Ascending aorta (tissue), 2 donors: ENCODE measurements around the gene GGCT. TPM values are rescaled to one million over a fixed set of nuclear protein-coding genes. Genes with fewer than 3 reads are reported as not detected.

Experiments
- DNase-seq, 2 donors: peaks; one replicate each; pipeline ENCODE4 v3.0.0-alpha.2; 2019; ENCODE audit warnings: low spot score in 2 of 2
- H3K27ac ChIP-seq, 2 donors: fragments of 200-600 bp; sonication (generic); one replicate each; pipeline ENCODE4 v1.5.1; 2016 to 2017; ENCODE audit warnings: mild to moderate bottlenecking in 1 of 2
- H3K27me3 ChIP-seq: fragments of 200-600 bp; sonication (generic); one replicate; pipeline ENCODE4 v1.5.1; 2017
- H3K36me3 ChIP-seq, 2 donors: fragments of 200-600 bp; sonication (generic); one replicate each; pipeline ENCODE4 v1.5.1; 2016
- H3K4me1 ChIP-seq, 2 donors: fragments of 200-600 bp; sonication (generic); one replicate each; pipeline ENCODE4 v1.5.1; 2016 to 2017; ENCODE audit warnings: mild to moderate bottlenecking in 1 of 2
- H3K4me3 ChIP-seq, 2 donors: fragments of 200-600 bp; sonication (generic); one replicate each; pipeline ENCODE4 v1.5.1; 2016 to 2017; ENCODE audit warnings: mild to moderate bottlenecking in 1 of 2
- H3K9me3 ChIP-seq, 2 donors: fragments of 200-600 bp; sonication (generic); one replicate each; pipeline ENCODE4 v1.5.1; 2016
- intact Hi-C: fragments of 100-400 bp; cut with DNase I; formaldehyde crosslinking; loops from one replicate; pipeline ENCODE4 v1.15.1; 2023
- total RNA-seq: library from RNA; depleted of rRNA; stranded (reverse); fragments of >200 nt; gene quantifications from one replicate; pipeline ENCODE4 v1.1.0, GENCODE V29; 2016
- TF ChIP-seq, protein P1 (sequence below), 3 experiments: fragments of 200-600 bp in 2 of 3; fragments of 450-650 bp in 1 of 3; sonication (generic) in 2 of 3; IDR thresholded peaks; one replicate each; pipeline ENCODE4 v1.5.1; 2016 to 2019; ENCODE audit warnings: antibody characterized with exemption in 3 of 3, mild to moderate bottlenecking in 1 of 3, moderate library complexity in 1 of 3

Gene GGCT
- total RNA-seq, 1 donor from 2014 or later, result 0.43 TPM

DNA sequence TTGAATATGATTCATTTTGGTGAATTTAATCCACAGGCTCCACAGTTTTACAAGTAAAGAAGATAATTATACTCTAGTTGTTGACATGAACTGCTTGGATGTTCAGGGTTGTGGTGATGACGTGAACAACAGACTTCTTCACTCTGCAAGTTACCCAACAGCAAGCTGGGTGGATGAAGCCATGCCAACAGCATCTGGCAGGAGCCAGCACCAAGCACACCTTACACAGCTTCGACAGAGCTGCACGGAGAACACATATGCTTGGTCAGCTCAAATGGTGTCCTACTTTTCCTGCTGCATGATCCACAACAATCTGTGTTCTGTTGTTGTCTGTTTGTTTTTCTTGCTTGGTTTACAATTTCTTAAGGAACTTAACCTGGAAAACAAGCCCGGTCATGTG lies 35.8 kb downstream of the GGCT start:
- Histone ChIP-seq H3K9me3 (no peaks in the 10 kb centered on the region), H3K27me3 (no peaks in the 10 kb centered on the region), H3K4me3 (peak overlapping the region in 1 of 2 donors; percentile 12), H3K36me3 (no peaks in the 10 kb centered on the region), H3K27ac (peak overlapping the region; percentile 53 to 82), H3K4me1 (peaks cover 14 to 47% of the 10 kb centered on the region in 2 donors)
- peak in 1 of 2 donors; percentile 62 for DNase-seq
- TF ChIP-seq, protein P1, sequence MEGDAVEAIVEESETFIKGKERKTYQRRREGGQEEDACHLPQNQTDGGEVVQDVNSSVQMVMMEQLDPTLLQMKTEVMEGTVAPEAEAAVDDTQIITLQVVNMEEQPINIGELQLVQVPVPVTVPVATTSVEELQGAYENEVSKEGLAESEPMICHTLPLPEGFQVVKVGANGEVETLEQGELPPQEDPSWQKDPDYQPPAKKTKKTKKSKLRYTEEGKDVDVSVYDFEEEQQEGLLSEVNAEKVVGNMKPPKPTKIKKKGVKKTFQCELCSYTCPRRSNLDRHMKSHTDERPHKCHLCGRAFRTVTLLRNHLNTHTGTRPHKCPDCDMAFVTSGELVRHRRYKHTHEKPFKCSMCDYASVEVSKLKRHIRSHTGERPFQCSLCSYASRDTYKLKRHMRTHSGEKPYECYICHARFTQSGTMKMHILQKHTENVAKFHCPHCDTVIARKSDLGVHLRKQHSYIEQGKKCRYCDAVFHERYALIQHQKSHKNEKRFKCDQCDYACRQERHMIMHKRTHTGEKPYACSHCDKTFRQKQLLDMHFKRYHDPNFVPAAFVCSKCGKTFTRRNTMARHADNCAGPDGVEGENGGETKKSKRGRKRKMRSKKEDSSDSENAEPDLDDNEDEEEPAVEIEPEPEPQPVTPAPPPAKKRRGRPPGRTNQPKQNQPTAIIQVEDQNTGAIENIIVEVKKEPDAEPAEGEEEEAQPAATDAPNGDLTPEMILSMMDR (IDR thresholded peaks at IDR 0.05), result no peak
- intact Hi-C loops, result loop anchor here (2.0 kb wide), 1 partner anchor 36 kb away; the partner anchor contains the start of gene GGCT

DNA sequence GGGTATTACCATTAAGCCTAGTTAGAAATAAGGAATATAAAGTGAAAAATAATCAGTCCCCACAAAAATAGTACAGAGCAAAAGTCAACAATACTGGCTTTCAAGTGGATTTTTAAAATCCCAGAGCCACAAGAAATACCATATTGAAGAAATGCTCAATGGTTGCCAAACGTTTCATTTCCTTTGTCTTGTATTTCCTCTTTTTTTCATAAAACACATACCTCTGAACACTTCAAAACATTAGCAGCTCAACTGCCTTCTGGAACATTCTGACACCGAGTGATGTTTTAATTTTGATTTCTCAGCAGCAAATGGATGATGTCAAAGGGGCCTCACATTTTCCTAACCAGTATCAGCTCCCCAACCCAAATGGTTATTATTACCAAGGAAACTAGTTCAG lies 36.6 kb downstream of the GGCT start:
- Histone ChIP-seq H3K9me3 (no peaks in the 10 kb centered on the region), H3K27me3 (no peaks in the 10 kb centered on the region), H3K4me1 (peaks cover 14 to 45% of the 10 kb centered on the region in 2 donors), H3K4me3 (no peak overlapping the region), H3K27ac (peak overlapping the region; percentile 53 to 82), H3K36me3 (no peaks in the 10 kb centered on the region)
- DNase-seq, result no peak
- TF ChIP-seq, protein P1 (IDR thresholded peaks at IDR 0.05), result no peak
- intact Hi-C loops, result loop anchor here (2.0 kb wide), 1 partner anchor 37 kb away; the partner anchor contains the start of gene GGCT

DNA sequence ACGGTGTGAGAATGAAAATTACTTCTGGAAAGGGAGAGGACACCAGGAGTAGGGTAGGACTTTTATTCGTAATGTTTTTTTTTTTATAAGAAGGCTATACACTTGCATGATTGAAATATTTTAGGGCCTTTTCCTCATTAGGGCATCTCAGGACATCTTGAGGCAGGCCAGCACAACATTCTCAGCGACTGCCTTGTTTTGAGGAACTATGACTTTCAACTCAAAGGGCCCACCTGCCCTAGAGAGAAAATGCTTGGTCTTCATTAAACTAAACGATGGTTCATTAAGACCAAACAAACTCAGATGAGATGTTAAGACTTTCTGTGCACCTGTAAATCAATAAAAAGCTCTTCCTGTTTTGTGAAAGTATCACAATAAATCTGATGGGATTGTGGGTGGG lies 37.4 kb downstream of the GGCT start:
- peak in 1 of 2 donors; percentile 15 for DNase-seq
- Histone ChIP-seq H3K4me3 (no peak overlapping the region), H3K27me3 (no peaks in the 10 kb centered on the region), H3K4me1 (peaks cover 14 to 39% of the 10 kb centered on the region in 2 donors), H3K36me3 (no peaks in the 10 kb centered on the region), H3K27ac (peak overlapping the region in 1 of 2 donors; percentile 53), H3K9me3 (no peaks in the 10 kb centered on the region)
- TF ChIP-seq, protein P1 (IDR thresholded peaks at IDR 0.05), result no peak
- intact Hi-C loops, result no loop called here

DNA sequence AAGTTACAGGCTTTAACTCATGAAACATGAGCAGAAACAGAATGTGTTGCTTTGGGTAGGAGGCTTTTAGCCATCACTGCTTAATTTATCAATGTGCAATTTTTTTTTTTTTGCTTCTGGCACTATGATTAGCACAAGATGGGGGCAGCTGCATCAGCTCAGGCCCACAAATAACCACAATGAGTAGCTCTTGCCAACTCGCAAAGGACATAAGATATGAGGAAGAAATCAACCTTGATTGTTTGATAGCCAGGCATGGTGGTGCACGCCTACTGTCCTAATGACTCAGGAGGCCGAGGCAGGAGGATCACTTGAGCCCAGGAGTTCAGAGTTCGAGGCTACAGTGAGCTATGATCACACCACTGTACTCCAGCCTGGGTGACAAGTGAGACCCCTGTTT lies 38.4 kb downstream of the GGCT start:
- Histone ChIP-seq H3K4me1 (peaks cover 14 to 33% of the 10 kb centered on the region in 2 donors), H3K9me3 (no peaks in the 10 kb centered on the region), H3K4me3 (no peak overlapping the region), H3K27me3 (no peaks in the 10 kb centered on the region), H3K27ac (no peak overlapping the region), H3K36me3 (no peaks in the 10 kb centered on the region)
- intact Hi-C loops, result no loop called here
- peak in 1 of 2 donors; percentile 30 for DNase-seq
- TF ChIP-seq, protein P1 (IDR thresholded peaks at IDR 0.05), result no peak

DNA sequence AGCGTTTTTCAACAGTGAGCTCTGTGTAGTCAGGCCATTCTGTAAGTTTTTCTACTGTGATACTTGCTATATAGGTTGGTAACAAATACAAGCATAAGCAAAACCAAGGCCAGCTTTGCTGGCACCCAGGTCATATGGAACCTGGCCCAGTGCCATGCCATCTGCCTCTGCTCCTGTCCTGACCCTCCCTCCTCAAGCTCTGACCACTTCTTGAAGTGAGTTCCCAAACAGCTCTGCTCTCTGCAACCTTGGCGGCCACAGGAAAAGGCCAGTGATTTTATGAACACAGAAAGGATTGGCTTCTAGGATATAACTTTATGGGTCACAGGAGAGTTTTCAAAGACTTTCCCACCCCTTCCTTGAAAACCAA lies 38.8 kb downstream of the GGCT start:
- intact Hi-C loops, result no loop called here
- H3K9me3 ChIP-seq, result no peaks in the 10 kb centered on the region
- TF ChIP-seq, protein P1 (IDR thresholded peaks at IDR 0.05), result no peak
- H3K4me3 ChIP-seq, result no peak overlapping the region
- H3K27me3 ChIP-seq, result no peaks in the 10 kb centered on the region
- no peaks in the 10 kb centered on the region for H3K36me3 ChIP-seq
- peak in 1 of 2 donors; percentile 45 for DNase-seq
- H3K4me1 ChIP-seq, result peaks cover 14 to 29% of the 10 kb centered on the region in 2 donors
- H3K27ac ChIP-seq, result no peak overlapping the region
